Measurements from ENCODE around the gene KNL1. TPM values are rescaled to one million over a fixed set of nuclear protein-coding genes. Genes with fewer than 3 reads are reported as not detected.
A peak's percentile ranks its signal among the peaks of the same experiment; 100 is the strongest.

The KNL1 gene
- total and polyA plus RNA-seq, 10 of the 15 experiments (the other 5 are each of a cell fraction or from before 2014, with no cell fraction given), result 10.9 to 55.5 (median 28.4) TPM

DNA sequence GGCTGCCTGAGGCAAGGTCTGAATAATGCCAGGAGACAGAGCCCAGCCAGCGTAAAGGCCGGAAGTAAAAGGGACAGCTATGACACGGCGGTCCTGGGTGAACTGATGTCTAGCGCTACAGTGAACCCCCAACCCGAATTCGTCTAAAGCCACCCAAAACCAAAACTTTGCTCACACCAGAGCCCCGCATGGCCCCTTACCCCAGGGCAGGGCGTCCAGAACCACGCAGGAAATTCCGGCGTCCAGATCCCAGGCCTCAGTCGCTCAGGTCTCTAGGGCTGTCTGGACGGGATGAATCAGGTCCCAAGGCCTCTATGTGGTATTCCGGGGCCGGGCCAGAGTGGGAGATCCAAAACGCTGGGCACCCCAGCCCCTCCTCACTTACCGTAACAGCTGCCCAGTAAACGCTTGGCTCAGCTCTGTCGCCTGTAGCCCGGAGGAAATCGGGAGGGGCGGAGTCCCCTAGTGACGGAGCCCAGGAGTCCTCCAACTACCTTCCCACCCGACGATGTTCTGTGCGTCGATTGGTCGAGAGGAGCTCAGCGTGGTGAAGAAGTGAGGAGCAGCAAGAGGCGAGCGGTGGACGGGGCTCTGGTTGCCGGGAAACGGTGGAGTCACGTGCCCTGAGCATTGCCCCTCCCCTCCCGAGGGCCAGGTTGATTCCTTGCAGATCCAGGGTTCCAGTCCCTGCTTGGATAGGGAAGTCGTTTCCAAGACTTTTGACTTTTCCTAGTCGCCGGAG, 29.3 kb upstream of the KNL1 start, which contains the start of gene CCDC32 (continued):
- TF ChIP-seq EP300 (IDR thresholded peaks at IDR 0.05; ENCODE audit: borderline replicate concordance in 1 of 2, control insufficient read depth in 1 of 2, low read depth in 2 of 2, low read length in 2 of 2), result 0 out of 4 replicates have a peak, but pooled peaks of 1 of the 2 experiments have one; percentile 23
- TF ChIP-seq JUNB (IDR thresholded peaks at IDR 0.05), result no peak
- TF ChIP-seq, protein P1, sequence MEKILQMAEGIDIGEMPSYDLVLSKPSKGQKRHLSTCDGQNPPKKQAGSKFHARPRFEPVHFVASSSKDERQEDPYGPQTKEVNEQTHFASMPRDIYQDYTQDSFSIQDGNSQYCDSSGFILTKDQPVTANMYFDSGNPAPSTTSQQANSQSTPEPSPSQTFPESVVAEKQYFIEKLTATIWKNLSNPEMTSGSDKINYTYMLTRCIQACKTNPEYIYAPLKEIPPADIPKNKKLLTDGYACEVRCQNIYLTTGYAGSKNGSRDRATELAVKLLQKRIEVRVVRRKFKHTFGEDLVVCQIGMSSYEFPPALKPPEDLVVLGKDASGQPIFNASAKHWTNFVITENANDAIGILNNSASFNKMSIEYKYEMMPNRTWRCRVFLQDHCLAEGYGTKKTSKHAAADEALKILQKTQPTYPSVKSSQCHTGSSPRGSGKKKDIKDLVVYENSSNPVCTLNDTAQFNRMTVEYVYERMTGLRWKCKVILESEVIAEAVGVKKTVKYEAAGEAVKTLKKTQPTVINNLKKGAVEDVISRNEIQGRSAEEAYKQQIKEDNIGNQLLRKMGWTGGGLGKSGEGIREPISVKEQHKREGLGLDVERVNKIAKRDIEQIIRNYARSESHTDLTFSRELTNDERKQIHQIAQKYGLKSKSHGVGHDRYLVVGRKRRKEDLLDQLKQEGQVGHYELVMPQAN (conservative IDR thresholded peaks at IDR 0.05), result peak; percentile 65; the same call in 1 of the 2 replicates
- peak; percentile 30 for TF ChIP-seq FOS (IDR thresholded peaks at IDR 0.05; ENCODE audit: borderline replicate concordance, extremely low read depth, insufficient read length)
- TF ChIP-seq RAD21 (IDR thresholded peaks at IDR 0.05; ENCODE audit: insufficient read depth, low read depth, low read length), result no peak
- TF ChIP-seq SPI1 (IDR thresholded peaks at IDR 0.05; ENCODE audit: borderline replicate concordance, insufficient read depth, low read depth, low read length), result no peak
- TF ChIP-seq, protein P2, sequence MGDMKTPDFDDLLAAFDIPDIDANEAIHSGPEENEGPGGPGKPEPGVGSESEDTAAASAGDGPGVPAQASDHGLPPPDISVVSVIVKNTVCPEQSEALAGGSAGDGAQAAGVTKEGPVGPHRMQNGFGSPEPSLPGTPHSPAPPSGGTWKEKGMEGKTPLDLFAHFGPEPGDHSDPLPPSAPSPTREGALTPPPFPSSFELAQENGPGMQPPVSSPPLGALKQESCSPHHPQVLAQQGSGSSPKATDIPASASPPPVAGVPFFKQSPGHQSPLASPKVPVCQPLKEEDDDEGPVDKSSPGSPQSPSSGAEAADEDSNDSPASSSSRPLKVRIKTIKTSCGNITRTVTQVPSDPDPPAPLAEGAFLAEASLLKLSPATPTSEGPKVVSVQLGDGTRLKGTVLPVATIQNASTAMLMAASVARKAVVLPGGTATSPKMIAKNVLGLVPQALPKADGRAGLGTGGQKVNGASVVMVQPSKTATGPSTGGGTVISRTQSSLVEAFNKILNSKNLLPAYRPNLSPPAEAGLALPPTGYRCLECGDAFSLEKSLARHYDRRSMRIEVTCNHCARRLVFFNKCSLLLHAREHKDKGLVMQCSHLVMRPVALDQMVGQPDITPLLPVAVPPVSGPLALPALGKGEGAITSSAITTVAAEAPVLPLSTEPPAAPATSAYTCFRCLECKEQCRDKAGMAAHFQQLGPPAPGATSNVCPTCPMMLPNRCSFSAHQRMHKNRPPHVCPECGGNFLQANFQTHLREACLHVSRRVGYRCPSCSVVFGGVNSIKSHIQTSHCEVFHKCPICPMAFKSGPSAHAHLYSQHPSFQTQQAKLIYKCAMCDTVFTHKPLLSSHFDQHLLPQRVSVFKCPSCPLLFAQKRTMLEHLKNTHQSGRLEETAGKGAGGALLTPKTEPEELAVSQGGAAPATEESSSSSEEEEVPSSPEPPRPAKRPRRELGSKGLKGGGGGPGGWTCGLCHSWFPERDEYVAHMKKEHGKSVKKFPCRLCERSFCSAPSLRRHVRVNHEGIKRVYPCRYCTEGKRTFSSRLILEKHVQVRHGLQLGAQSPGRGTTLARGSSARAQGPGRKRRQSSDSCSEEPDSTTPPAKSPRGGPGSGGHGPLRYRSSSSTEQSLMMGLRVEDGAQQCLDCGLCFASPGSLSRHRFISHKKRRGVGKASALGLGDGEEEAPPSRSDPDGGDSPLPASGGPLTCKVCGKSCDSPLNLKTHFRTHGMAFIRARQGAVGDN (IDR thresholded peaks at IDR 0.05), result no peak; the same call in none of the 2 replicates
- no peak for TF ChIP-seq MEF2B (IDR thresholded peaks at IDR 0.05; ENCODE audit: partially characterized antibody, poor library complexity, severe bottlenecking)
- no peak for TF ChIP-seq NR2C1 (IDR thresholded peaks at IDR 0.05)
- no peak for TF ChIP-seq NR2F1 (conservative IDR thresholded peaks at IDR 0.05)
- no peak for TF ChIP-seq NR2C2 (IDR thresholded peaks at IDR 0.05; ENCODE audit: borderline replicate concordance, control insufficient read depth, insufficient read length, low read depth)
- no peak for TF ChIP-seq NFXL1 (IDR thresholded peaks at IDR 0.05; ENCODE audit: borderline replicate concordance)
- no peak for TF ChIP-seq ZZZ3 (IDR thresholded peaks at IDR 0.05; ENCODE audit: control insufficient read depth, insufficient read length, low read depth)
- TF ChIP-seq STAT1 (conservative IDR thresholded peaks at IDR 0.05), result no peak
- no peak for TF ChIP-seq ZSCAN29 (IDR thresholded peaks at IDR 0.05)
- no peak for TF ChIP-seq SUZ12 (IDR thresholded peaks at IDR 0.05; ENCODE audit: unreplicated experiment)
- TF ChIP-seq ETV6 (conservative IDR thresholded peaks at IDR 0.05 in 1 of 2, IDR thresholded peaks at IDR 0.05 in 1 of 2; ENCODE audit: borderline replicate concordance in 1 of 2, low read depth in 1 of 2), result no peak
- TF ChIP-seq ZNF384 (IDR thresholded peaks at IDR 0.05; ENCODE audit: borderline replicate concordance, low read depth, low read length), result no peak
- TF ChIP-seq SMARCA5 (IDR thresholded peaks at IDR 0.05), result peak; percentile 66; the same call in 1 of the 2 replicates
- TF ChIP-seq RAD51 (IDR thresholded peaks at IDR 0.05), result peak; percentile 98
- TF ChIP-seq RELA (IDR thresholded peaks at IDR 0.05; ENCODE audit: borderline replicate concordance, partially characterized antibody), result peak; percentile 29
- TF ChIP-seq POLR2AphosphoS5 (IDR thresholded peaks at IDR 0.05; ENCODE audit: low read length), result peak; percentile 95
- no peak for TF ChIP-seq MYB (IDR thresholded peaks at IDR 0.05; ENCODE audit: borderline replicate concordance, low read depth, low read length)
- no peak; the same call in 1 of the 2 replicates for TF ChIP-seq ATF7 (IDR thresholded peaks at IDR 0.05; ENCODE audit: low read depth)
- no peak for TF ChIP-seq POU2F2 (IDR thresholded peaks at IDR 0.05; ENCODE audit: borderline replicate concordance, low read depth, low read length)

Measured in GM12878 (cell line).